HG03432 (cell line): ENCODE results near the gene FUBP3.
"Not testable (repeated sequence)": the region's sequence is repeated elsewhere in the genome, so short reads cannot be mapped to it uniquely, and the experiment has no call there.

Experiments used
- ATAC-seq: cut with Tn5 transposase; IDR thresholded peaks from one replicate; pipeline ENCODE4 v1.9.1; 2021; ENCODE audit warnings: mild to moderate bottlenecking, moderate library complexity; ENCODE audit not compliant: unreplicated experiment

Gene FUBP3

GRCh38 chr9:130680836-130681768 lies 101.7 kb downstream of the FUBP3 start:
- ATAC-seq = peak; percentile 46

GRCh38 chr9:130681769-130682420 lies 102.5 kb downstream of the FUBP3 start:
- peak; percentile 28 for ATAC-seq

GRCh38 chr9:130682421-130683121 lies 103.2 kb downstream of the FUBP3 start:
- no peak for ATAC-seq

- ATAC-seq = no peak
Observed at GRCh38 chr9:130685104-130685503, 105.7 kb downstream of the FUBP3 start.

GRCh38 chr9:130685945-130686344 lies 106.6 kb downstream of the FUBP3 start:
- not testable (repeated sequence) for ATAC-seq

GRCh38 chr9:130687615-130688014 lies 108.2 kb downstream of the FUBP3 start:
- ATAC-seq = no peak
